DMS79 (cell line): ENCODE results near the gene KDM6A.
"Not testable (repeated sequence)": the region's sequence is repeated elsewhere in the genome, so short reads cannot be mapped to it uniquely, and the experiment has no call there.

ENCODE experiments used
- DNase-seq: peaks from one replicate; lab custom pipeline; 2025; lab: John Stamatoyannopoulos, UW

The KDM6A gene

DNA sequence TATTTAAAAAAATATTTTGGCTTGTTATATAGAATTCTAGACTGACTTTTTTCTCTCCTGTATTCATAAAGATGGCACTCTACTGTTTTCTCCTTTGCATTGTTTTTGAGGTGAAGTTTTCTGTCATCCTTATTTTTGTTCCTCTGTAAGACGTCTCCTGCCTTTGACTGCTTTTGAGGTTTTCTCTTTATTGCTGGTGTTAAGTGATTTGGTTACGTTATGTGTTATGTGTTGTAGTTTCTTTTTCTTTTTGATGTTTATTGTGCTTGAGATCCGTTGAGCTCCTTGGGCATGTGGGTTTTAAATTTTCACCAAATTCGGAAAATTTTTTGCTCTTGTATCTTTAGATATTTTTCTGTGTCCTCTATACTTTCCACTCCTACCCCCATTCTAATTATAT lies 50.0 kb downstream of the KDM6A start:
- no peak for DNase-seq

DNA sequence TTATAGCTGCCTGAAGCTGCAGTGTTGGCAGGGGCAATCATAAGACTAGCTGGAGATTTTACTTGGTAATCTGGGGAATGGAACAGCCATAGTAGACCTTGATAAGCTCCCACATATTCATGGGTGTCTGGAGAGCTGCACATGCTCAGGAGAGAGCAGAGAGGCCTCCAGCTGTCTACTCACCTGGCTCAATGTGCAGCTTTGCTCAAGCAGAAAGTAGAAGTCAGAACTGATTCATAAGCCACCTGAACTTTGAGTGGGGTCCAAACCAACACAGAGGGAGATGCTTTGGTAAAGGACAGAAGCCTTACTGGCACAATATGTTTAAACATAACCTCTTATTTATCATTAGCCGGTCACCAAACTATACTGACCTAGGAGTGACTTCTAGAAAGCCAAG lies 54.4 kb downstream of the KDM6A start:
- no peak for DNase-seq

DNA sequence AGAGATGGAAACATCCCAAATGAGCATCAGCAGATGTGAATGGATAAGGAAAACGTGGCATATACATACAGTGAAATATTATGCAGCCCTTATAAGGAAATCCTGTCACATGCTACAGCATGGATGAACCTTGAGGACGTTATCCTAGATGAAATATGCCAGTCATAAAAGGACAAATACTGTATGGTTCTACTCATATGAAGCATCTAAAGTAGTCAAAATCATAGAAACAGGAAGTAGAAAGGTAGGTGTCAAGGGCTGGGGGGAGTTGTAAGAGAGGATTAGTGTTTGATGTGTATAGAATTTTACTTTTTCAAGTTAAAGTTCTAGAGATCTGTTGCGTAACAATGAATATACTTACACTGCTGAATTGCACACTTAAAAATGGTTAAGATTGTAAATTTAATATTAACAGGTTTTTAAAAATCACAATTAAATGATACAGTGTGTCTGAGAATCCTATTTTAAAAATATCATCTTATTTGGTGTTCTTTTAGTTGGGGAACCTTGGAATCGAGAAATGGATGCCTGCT lies 58.5 kb downstream of the KDM6A start:
- DNase-seq, result no peak

DNA sequence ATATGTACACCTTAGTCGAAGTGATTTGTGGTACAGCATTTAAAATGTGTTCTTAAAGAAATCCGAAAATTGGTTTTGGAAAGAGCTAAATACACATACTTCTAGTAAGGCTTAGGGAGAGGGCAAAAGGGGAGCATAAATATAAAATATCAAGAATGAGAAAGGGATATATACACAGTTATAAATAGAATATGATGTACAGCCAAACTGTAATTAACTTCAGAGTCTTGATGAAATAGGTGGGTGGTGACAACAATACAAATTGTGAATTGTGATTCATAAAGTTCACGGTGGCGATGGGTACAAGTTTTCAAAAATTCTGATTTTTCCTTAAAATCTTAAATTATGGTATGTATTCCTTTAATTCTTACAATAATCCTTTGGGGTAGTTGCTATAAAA lies 62.2 kb downstream of the KDM6A start:
- DNase-seq, result no peak

DNA sequence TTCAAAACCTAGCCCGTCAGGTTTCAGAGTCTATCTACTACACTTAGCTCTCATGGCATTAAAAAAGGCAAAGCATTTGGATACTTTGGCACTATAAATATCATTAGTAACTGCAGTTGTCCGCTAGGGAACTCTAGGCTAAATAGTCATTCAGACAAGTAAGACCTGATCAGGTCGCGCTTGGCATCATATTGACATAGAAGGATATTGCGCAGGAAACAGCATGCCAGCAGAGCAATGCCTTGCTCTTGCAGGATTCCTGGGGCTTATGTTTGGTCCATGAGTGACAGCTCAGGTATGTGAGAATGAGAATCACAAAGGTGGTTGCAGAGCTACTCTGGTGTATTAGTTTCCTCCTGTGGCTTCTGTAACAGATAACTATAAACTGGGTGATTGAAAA lies 62.7 kb downstream of the KDM6A start:
- DNase-seq, result no peak

DNA sequence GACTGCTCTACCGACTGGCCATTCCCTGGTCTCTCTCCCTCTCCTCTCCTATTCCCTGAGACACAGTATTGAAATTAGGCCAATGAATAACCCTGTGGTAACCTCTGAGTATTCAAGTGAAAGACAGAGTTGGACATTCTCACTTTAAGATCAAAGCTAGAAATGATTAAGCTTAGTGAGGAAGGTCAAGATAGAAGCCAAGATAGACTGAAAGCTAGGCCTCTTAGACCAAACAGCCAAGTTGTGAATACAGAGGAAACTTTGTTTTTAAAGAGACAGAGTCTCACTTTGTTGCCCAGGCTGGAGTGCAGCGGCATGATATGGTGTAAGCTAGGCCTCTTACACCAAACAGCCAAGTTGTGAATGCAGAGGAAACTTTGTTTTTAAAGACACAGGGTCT lies 64.6 kb downstream of the KDM6A start:
- no peak for DNase-seq

DNA sequence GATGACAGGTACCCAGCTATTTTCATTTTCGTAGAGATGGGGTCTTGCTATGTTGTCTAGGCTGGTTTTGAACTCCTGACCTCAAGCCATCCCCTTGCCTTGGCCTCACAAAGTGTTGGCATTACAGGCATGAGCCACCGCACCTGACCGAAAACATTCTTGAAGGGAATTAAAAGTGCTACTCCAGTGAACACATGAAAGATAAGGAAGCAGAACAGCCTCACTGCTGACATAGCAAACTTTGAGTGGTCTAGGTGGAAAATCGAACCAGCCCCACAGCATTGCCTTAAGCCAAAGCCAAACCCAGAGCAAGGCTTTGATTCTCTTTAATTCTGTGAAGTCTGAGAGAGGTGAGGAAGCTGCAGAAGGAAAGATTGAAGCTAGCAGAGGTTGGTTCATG lies 65.1 kb downstream of the KDM6A start:
- DNase-seq, result no peak

DNA sequence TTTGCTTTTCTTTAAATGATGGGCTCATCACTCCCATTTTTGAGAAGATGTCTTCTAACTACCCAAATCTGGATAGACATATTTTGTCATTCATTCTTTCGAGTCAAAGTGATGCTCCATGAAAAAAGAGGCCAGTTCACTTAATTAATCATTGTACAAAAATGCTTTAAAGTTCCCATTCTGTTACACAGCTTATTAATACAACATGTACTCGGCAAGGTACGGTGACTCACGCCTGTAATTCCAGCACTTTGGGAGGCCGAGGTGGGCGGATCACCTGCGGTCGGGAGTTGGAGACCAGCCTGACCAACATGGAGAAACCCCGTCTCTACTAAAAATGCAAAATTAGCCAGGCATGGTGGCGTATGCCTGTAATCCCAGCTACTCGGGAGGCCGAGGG lies 67.6 kb downstream of the KDM6A start:
- DNase-seq, result not testable (repeated sequence)

DNA sequence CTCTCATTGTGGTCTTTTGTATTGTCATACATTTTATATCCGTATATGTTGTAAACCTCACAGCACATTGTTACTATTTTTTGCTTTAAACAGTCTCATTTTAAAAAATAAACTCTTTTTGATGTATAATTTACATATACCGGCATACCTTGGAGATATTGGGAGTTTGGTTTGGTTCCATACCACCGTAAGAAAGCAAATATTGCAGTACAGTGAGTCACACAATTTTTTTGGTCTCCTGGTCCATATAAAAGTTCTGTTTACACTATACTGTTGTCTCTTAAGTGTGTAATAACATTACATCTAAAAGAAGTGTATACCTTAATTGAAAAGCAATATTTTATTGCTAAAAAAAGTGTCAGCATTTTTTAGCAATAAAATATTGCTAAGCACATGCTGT lies 70.0 kb downstream of the KDM6A start:
- no peak for DNase-seq

DNA sequence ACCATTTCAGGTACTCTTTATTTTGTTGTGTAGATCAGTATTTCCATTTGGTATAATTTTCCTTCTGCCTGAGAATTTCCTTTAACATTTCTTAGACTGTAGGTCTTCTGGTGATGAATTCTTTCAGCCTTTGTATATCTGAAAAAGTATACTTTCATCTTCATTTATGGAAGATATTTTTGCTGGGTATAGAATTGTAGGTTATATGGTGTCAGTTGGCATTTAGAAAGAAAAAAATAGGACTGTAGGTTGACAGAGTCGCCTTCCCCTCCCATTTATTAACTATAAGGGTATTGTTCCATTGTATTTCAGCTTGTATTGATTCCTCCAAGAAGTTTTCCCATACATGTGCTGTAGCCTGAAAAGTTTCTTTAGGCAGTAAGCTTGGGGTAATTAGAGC lies 71.9 kb downstream of the KDM6A start:
- DNase-seq, result no peak

DNA sequence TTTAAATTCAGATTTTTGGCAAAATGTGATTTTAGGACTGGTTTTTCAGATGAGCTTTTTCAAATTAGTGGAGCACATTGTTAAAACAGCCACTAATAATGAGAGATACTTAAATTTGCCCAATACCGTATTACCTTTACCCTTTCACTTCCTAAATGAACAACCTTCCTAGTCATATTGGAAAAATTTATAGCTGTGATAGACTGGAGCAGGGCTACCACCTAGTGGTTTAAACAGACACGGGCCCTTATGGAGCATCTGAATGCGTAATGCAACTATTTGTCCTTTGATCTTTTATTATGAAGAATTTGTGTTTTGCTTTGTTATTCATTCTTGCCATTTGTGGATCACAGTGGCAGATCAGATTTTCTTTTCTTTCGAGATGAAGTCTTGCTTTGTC lies 72.7 kb downstream of the KDM6A start:
- DNase-seq, result no peak

DNA sequence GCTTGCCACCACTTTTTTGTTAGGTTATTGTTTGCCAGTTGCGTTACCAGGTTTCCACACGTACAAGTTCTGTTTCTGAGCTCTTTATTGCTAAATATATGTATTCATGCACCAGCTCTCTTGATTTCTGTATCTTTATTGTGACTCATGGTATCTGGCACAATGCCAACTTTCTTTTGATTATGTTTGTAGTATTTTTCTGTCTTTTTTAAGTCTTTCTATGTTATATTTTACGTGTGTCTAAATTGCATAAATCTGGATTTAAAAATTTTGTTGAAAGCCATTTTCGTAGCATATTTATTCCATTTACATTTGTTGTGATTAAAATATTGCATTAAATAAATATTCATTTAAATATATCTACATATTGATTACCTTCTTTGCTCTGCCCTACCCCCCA lies 73.8 kb downstream of the KDM6A start:
- no peak for DNase-seq

DNA sequence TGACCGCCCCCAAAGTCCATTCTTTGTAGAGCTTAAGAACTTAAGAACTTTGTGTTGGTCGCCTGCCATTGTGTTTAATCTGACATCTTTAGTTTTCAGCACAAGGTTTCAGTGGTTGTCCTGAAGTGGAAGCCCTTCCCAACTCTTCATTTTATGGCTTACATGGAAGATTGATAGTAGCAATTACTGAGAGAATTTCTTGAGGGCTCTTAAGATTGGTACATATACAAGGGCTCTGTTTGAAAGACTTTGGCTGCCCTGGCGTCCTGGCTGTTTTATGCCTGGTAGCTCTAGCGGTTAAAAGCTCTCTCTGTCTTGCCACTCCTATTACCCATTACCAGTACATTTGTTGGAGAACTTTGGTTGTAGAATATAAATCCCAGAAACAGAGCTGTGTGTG lies 75.0 kb downstream of the KDM6A start:
- peak; percentile 59 for DNase-seq

DNA sequence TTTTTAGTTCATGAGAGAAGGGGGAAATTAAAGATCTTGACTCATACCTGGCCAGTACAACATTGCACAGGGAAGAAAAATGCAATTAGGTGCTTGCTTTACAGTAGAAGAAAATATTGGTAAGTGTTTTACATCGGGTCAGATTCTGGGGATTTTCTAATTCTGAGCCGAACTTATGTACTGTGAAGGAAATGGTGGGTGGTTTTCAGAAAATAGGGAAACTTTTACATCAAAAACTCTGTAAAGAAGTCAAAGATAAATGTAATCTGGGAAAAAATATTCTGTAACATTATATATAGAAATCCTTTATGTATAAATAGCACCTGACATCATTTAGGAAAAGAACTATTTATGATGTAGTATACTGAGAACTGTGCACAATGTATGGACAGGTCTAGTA lies 75.4 kb downstream of the KDM6A start:
- DNase-seq, result no peak

DNA sequence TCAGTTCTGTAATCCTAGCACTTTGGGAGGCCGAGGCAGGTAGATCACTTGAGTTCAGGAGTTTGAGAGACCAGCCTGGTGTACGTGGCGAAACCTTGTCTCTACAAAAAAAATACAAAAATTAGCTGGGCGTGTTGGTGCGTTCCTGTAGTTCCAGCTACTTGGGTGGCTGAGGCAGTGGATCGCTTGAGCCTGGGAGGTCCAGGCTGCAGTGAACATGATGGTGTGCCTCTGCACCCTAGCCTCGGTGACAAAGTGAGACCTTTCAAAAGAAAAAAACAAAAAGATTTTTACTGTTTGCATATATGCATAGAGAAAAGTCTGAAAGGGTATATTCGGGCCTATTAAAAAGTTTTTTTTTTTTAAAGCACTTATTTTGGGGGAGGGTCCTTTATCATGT lies 76.1 kb downstream of the KDM6A start:
- DNase-seq, result no peak

DNA sequence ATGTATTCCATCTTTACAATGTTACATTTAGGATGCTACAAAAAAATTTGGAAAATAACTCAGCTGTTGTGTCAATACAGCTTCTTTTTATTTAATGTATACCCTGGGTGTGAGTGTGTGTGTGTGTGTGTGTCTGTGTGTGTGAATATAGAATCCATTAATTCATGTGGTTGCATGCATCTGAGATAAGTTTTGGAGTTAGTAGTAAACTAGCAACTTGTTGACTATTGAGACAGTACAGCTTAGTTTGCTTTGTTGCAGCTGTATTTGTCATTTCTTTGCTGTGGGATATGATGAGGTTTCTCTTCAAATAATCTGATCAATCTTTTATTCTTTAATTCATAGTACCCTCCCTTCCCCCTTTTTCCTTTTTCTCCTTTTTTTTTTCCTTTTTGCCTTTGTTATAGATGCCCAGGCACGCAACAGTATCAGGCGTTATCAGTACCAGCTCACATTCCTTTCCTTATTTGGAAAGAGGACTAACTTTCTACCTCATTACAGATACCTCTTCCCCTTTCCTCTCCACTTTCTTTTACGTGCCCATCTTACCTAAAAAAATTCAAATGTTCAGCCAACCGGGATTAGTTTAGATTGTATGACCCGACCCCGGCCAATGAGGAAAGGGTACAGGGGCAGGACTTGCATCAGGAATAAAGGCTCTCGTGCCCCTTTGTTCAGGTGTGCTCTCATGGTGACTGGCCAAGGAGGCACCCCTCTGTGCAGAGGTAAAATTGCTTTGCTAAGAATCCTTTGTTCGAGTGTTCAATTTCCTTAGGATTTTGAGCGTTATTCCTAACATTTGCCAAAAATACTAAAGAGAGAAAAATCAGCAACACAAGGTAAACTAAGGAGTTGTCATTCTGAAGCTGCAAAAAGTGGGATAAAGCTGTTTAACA lies 77.7 kb downstream of the KDM6A start:
- not testable (repeated sequence) for DNase-seq

DNA sequence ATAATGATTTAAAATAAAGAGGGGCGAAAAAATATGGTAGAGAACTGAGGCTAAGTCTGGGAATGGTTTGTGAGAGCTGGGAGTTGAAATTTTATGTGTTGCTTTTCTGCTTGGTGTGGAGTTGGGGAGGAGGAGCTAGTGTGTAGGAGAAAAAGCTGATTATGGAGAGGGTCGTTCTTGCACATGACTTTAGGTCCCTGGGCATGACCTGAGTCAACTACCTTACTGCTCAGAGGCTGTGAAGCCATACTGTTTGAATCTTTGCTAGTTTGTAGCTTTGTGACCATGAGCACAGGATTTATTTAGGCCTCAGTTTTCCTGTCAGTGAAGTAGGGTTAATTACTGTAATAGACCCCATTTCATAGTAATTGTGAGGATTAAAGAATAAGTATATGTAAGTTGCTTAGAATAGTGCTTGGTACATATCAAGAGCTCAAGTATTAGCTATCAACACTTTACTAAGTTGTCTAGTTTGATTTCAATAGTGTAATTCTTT lies 78.6 kb downstream of the KDM6A start:
- no peak for DNase-seq

DNA sequence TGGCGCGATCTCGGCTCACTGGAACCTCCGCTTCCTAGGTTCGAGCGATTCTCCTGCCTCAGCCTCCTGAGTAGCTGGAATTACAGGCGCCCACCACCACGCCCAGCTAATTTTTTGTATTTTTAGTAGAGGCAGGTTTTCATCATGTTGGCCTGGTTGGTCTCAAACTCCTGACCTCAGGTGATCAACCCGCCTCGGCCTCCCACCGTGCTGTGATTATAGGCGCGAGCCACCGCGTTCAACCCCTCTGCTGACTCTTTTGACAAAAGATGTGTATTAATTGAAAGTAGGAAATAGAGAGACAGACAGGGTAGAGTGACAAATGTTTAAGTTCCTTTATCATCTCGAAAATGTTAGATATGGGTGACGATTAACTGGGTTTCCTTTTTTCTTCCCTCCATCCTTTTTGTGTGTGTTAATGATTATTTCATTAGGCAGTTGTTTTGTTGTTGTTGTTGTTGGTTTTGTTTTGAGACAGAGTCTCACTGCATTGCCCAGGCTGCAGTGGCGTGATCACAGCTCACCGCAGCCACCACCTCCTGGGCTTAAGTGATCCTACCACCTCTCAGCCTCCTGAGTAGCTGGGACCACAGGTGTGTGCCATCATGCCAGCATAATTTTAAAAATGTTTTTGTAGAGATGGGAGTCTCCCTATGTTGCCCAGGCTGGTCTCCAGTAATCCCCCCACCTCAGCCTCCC lies 79.5 kb downstream of the KDM6A start:
- DNase-seq, result no peak

DNA sequence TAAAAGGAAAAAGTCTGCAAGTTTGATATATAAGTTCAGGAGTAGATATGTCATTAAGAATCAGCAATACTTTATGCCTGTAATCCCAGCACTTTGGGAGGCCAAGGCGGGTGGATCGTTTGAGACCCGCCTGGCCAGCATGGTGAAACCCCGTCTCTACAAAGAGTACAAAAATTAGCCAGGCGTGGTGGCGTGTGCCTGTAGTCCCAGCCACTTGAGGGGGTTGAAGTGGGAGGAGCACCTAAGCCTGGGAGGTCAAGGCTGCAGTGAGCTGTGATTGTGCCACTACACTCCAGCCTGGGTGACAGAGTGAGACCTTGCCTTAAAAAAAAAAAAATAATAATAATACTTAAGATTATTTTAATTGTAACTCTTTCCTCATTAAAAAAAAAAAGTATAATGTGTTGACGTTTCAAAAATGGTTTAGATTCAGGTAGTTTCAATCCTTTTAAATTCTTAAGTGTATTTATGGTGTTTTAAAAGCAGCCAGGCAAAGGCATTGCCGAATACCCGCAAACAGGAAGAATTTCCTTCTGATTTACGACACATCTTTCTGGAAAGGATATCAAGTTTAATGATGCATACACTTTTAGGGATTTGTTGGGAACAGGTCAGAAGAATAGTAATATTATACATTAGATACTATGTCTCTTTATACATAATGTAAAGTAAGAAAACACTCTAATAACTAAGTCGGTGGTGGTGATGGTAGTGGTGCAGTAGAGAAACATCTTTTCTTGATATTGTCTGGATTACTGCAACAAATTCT lies 80.9 kb downstream of the KDM6A start:
- no peak for DNase-seq

DNA sequence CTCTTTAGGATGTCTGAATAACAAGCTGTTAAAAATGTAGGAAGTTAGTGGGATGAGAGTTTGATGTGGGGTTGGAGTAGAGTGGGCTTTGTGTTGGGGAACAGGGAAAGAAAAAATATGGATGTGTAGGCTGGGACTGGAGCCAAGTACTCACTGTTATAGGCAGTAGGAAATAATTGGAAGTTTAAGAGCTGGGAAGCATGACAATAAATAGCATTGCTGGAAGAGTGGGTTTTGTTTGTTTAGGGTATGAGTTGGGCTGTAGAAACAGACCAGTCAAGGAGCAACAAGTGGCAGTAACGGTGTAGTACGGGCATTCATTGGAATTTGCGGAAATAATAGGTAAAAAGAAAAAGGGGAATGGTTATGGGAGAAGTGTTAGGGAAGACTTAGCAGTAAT lies 81.6 kb downstream of the KDM6A start:
- no peak for DNase-seq

DNA sequence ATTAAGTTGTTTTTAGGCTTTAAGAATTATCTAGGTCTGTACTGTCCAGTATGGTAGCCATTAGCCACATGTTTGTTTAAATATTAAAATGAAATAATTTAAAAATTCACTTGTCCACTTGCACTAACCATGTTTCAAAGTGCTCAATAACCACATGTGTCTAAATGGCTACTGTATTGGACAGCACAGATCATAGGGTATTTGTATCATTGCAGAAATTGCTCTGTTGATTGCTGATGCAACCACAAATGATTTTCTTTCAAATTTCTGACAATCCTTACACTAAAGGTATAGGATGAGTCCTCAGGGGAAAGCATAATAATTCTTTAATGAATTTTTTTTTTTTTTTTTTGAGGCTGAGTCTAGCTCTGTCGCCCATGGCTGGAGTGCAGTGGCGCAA lies 84.9 kb downstream of the KDM6A start:
- DNase-seq, result no peak

DNA sequence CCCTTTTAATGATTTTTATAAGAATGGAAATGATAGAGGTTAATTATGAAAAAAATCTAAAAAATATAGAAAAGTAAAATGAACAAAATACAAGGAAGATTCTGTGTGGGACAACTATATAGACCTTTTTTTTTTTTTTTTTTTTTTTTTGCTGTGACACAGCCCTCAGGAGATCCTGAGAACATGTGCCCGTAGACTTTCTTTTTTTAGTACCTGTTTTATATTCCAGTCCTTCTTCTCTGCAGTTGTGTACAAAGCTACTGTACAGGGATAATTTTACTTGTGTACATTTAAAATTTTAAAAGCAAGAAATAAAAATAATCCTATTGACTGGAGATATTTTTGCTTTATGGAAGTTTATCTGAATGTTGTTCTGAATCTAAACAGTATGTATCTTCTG lies 85.5 kb downstream of the KDM6A start:
- no peak for DNase-seq
